H1 (cell line): ENCODE results near the gene SLC31A2. TPM values are rescaled to one million over a fixed set of nuclear protein-coding genes. Genes with fewer than 3 reads are reported as not detected.

Experiments
- CTCF ChIA-PET: fragments of 300-600 bp; sonication (Branson Sonifier 250); formaldehyde crosslinking; loops from one replicate; lab custom pipeline; 2021; ENCODE audit not compliant: partially characterized antibody; lab: Charles Lee
- POLR2A ChIA-PET: fragments of 300-600 bp; sonication (Branson Sonifier 250); formaldehyde crosslinking; loops from one replicate; lab custom pipeline; 2021; ENCODE audit warnings: inconsistent platforms; ENCODE audit not compliant: partially characterized antibody; lab: Charles Lee
- DNase-seq, 2 experiments: peaks; one replicate each; pipeline versions ENCODE4 v3.0.0 to v3.0.0-alpha.2; 2010 to 2022; ENCODE audit warnings: low spot score in 2 of 2, low read depth in 1 of 2, mixed read lengths in 1 of 2
- FAIRE-seq: peaks from 2 replicates; lab custom pipeline; 2011; peaks lifted over from hg19 to GRCh38; lab: Jason Lieb, UNC
- H2AFZ ChIP-seq: 2 replicates; pipeline ENCODE4 v1.8.1; 2012; ENCODE audit warnings: low read length, inconsistent platforms
- H2AK5ac ChIP-seq: 2 replicates; pipeline ENCODE4 v1.6.1; 2013; ENCODE audit warnings: low read depth, low read length
- H2BK120ac ChIP-seq: replicated peaks from 2 replicates; pipeline ENCODE3; 2013; ENCODE audit warnings: low read depth, low read length, inconsistent platforms
- H2BK12ac ChIP-seq: 2 replicates; pipeline ENCODE4 v1.6.1; 2013; ENCODE audit warnings: low read depth, low read length
- H2BK15ac ChIP-seq: 2 replicates; pipeline ENCODE4 v1.6.1; 2013; ENCODE audit warnings: low read length
- H2BK20ac ChIP-seq: 2 replicates; pipeline ENCODE4 v1.6.1; 2013; ENCODE audit warnings: low read length
- H2BK5ac ChIP-seq: 2 replicates; pipeline ENCODE4 v1.6.1; 2013; ENCODE audit warnings: low read depth, low read length
- H3K14ac ChIP-seq: 2 replicates; pipeline ENCODE4 v1.6.1; 2013; ENCODE audit warnings: inconsistent platforms; ENCODE audit not compliant: insufficient read length
- H3K18ac ChIP-seq: 2 replicates; pipeline ENCODE4 v1.6.1; 2013; ENCODE audit warnings: low read length; ENCODE audit errors: extremely low read depth
- H3K23ac ChIP-seq: 2 replicates; pipeline ENCODE4 v1.6.1; 2013; ENCODE audit warnings: inconsistent platforms; ENCODE audit not compliant: insufficient read length
- H3K23me2 ChIP-seq: 2 replicates; pipeline ENCODE4 v1.6.1; 2013; ENCODE audit warnings: low read depth, low read length
- H3K27ac ChIP-seq: 2 replicates; pipeline ENCODE4 v1.6.1; 2011; ENCODE audit warnings: low read depth, low read length, inconsistent platforms
- H3K27me3 ChIP-seq, 4 experiments: replicated peaks in 1 of 4; 1 replicate in 1 of 4; 2 replicates in 3 of 4; pipeline versions ENCODE4 v1.6.1 to v1.8.1; 2011 to 2013; ENCODE audit warnings: low read length in 3 of 4, mild to moderate bottlenecking in 3 of 4, inconsistent platforms in 2 of 4, mixed read lengths in 2 of 4, moderate library complexity in 1 of 4; ENCODE audit not compliant: control insufficient read depth in 3 of 4, insufficient read depth in 3 of 4; ENCODE audit errors: extremely low read depth in 1 of 4
- H3K36me3 ChIP-seq, 4 experiments: 2 replicates each; pipeline versions ENCODE4 v1.6.1 to v1.8.1; 2011 to 2013; ENCODE audit warnings: mild to moderate bottlenecking in 4 of 4, low read length in 3 of 4, moderate library complexity in 2 of 4, control low read depth in 1 of 4, inconsistent platforms in 1 of 4; ENCODE audit not compliant: insufficient read depth in 4 of 4, control insufficient read depth in 2 of 4
- H3K4ac ChIP-seq: replicated peaks from 2 replicates; pipeline ENCODE3; 2013; ENCODE audit warnings: low read length, low read depth, mixed read lengths, inconsistent platforms; ENCODE audit not compliant: insufficient read length
- H3K4me1 ChIP-seq, 4 experiments: replicated peaks in 1 of 4; 1 replicate in 1 of 4; 2 replicates in 3 of 4; pipeline versions ENCODE4 v1.6.1 to v1.8.1; 2011 to 2013; ENCODE audit warnings: low read length in 3 of 4, inconsistent platforms in 2 of 4, mixed read lengths in 1 of 4; ENCODE audit not compliant: insufficient read depth in 4 of 4, control insufficient read depth in 3 of 4
- H3K4me2 ChIP-seq, 2 experiments: 2 replicates each; pipeline versions ENCODE4 v1.6.1 to v1.8.1; 2011 to 2013; ENCODE audit warnings: low read depth in 2 of 2, low read length in 2 of 2, control low read depth in 1 of 2, inconsistent platforms in 1 of 2, mild to moderate bottlenecking in 1 of 2; ENCODE audit not compliant: insufficient read depth in 1 of 2
- H3K4me3 ChIP-seq, 4 experiments: fragments of 200-600, 300-600 bp in 1 of 4; sonication (generic), shearing (Covaris generic), sonication (Bioruptor Twin) in 1 of 4; 2 replicates each; pipeline versions ENCODE4 v1.5.1 to v1.8.1; 2011 to 2016; ENCODE audit warnings: low read length in 4 of 4, low read depth in 3 of 4, control low read depth in 2 of 4, inconsistent platforms in 2 of 4, mild to moderate bottlenecking in 2 of 4, mixed read lengths in 1 of 4, moderate library complexity in 1 of 4; ENCODE audit not compliant: insufficient read depth in 2 of 4; ENCODE audit errors: extremely low read depth in 1 of 4
- H3K56ac ChIP-seq: replicated peaks from 2 replicates; pipeline ENCODE3; 2013; ENCODE audit warnings: low read depth, mild to moderate bottlenecking, mixed read lengths, low read length, inconsistent platforms; ENCODE audit not compliant: insufficient read length
- H3K79me1 ChIP-seq: 2 replicates; pipeline ENCODE4 v1.6.1; 2013; ENCODE audit warnings: low read depth, low read length, control low read depth
- H3K79me2 ChIP-seq, 2 experiments: 2 replicates each; pipeline versions ENCODE4 v1.6.1 to v1.8.1; 2012 to 2013; ENCODE audit warnings: low read length in 2 of 2, mild to moderate bottlenecking in 2 of 2, inconsistent platforms in 1 of 2; ENCODE audit not compliant: insufficient read depth in 2 of 2, control insufficient read depth in 1 of 2
- H3K9ac ChIP-seq, 4 experiments: replicated peaks in 1 of 4; 1 replicate in 1 of 4; 2 replicates in 3 of 4; pipeline versions ENCODE4 v1.6.1 to v1.8.1; 2011 to 2013; ENCODE audit warnings: low read depth in 3 of 4, low read length in 3 of 4, control low read depth in 2 of 4, mild to moderate bottlenecking in 2 of 4, moderate library complexity in 2 of 4, inconsistent platforms in 1 of 4; ENCODE audit errors: extremely low read depth in 1 of 4
- H3K9me3 ChIP-seq, 2 experiments: 2 replicates each; pipeline versions ENCODE4 v1.6.1 to v1.8.1; 2012 to 2013; ENCODE audit warnings: mild to moderate bottlenecking in 2 of 2, moderate library complexity in 2 of 2, control low read depth in 1 of 2, inconsistent platforms in 1 of 2, low read depth in 1 of 2, low read length in 1 of 2, mixed read lengths in 1 of 2; ENCODE audit not compliant: insufficient read depth in 2 of 2
- H4K20me1 ChIP-seq, 2 experiments: replicated peaks in 1 of 2; 2 replicates each; pipeline versions ENCODE3 to v1.8.1; 2011 to 2013; ENCODE audit warnings: inconsistent platforms in 2 of 2, low read length in 2 of 2, mild to moderate bottlenecking in 1 of 2; ENCODE audit not compliant: insufficient read depth in 2 of 2, control insufficient read depth in 1 of 2
- H4K5ac ChIP-seq: 2 replicates; pipeline ENCODE4 v1.6.1; 2013; ENCODE audit warnings: low read length, low read depth, mixed read lengths, inconsistent platforms; ENCODE audit not compliant: insufficient read length
- H4K8ac ChIP-seq: 2 replicates; pipeline ENCODE4 v1.8.0; 2013; ENCODE audit warnings: mild to moderate bottlenecking, moderate library complexity, low read length, inconsistent platforms; ENCODE audit not compliant: insufficient read depth; ENCODE audit errors: extremely low read depth
- H4K91ac ChIP-seq: replicated peaks from 2 replicates; pipeline ENCODE3; 2013; ENCODE audit warnings: low read length, mixed read lengths, inconsistent platforms; ENCODE audit not compliant: insufficient read length
- BCL11A ChIP-seq, 2 experiments: IDR thresholded peaks; one replicate each; pipeline ENCODE4 v1.6.1; 2011; ENCODE audit warnings: low read depth in 2 of 2, low read length in 2 of 2, mild to moderate bottlenecking in 2 of 2
- CEBPB ChIP-seq: IDR thresholded peaks from 2 replicates; pipeline ENCODE4 v1.6.1; 2012; ENCODE audit warnings: low read depth, low read length
- CREB1 ChIP-seq: IDR thresholded peaks from 2 replicates; pipeline ENCODE4 v1.6.1; 2012; ENCODE audit warnings: inconsistent platforms
- SP4 ChIP-seq: IDR thresholded peaks from 2 replicates; pipeline ENCODE4 v1.6.1; 2012; ENCODE audit warnings: low read length, inconsistent platforms
- WGBS, 2 experiments: shearing (Covaris generic) in 1 of 2; methylation state at CpG; one replicate each; pipeline versions ENCODE4 v1.1.6 to v1.1.7; 2013 to 2015; ENCODE audit warnings: low lambda C conversion rate in 2 of 2, mixed read lengths in 2 of 2, inconsistent platforms in 1 of 2, low coverage in 1 of 2, missing lambda C conversion rate in 1 of 2; ENCODE audit not compliant: insufficient replicate concordance in 2 of 2, insufficient coverage in 1 of 2, insufficient read length in 1 of 2; ENCODE audit errors: extremely low coverage in 1 of 2, missing lambda C conversion rate in 1 of 2; 5-methylcytosine and 5-hydroxymethylcytosine counted together
- polyA plus RNA-seq, 7 experiments: library from polyadenylated mRNA; depleted of rRNA in 3 of 7; stranded (reverse) in 5 of 7; unstranded in 2 of 7; fragments of >200 nt in 5 of 7; fragments of 200-250 nt in 2 of 7; gene quantifications; 1 replicate in 5 of 7; 2 replicates in 1 of 7; 4 replicates in 1 of 7; pipeline versions ENCODE4 v1.2.1 to v1.2.3, GENCODE V29; 2011 to 2013; ENCODE audit warnings: missing spikeins in 2 of 7, mixed read lengths in 2 of 7
- total RNA-seq: library from RNA; stranded (reverse); fragmentation: NEBNext Ultra II Directional; extraction: Animal tissue kit (Norgen Biotek cat#: 25700); gene quantifications from 2 replicates; pipeline ENCODE4 v1.2.1, GENCODE V29; 2021

The SLC31A2 gene
- total and polyA plus RNA-seq, 2 of the 8 experiments (the other 6 are each of a cell fraction or from before 2014, with no cell fraction given) = 2.0 to 2.9 TPM

GRCh38 chr9:113173341-113173740 is 22.5 kb downstream of the SLC31A2 start:
- WGBS, 2 experiments = 90% methylated on average over 3 of the region's 3 CpGs; no CpG with 5 or more reads in 1 of the 2 experiments

More at GRCh38 chr9:113173341-113173740, 22.5 kb downstream of the SLC31A2 start:
- no peak overlapping the region for H3K27ac ChIP-seq
- no peaks in the 10 kb centered on the region for H4K20me1 ChIP-seq
- no peak overlapping the region for H2BK120ac ChIP-seq
- ChIA-PET CTCF (interaction anchor here (1.0 to 2.1 kb wide), 4 partner anchors 12 to 251 kb away, joined by 3 to 7 read pairs (median 4); partner anchors contain the start of gene SLC31A2), POLR2A (interaction anchor here (0.9 kb wide), 1 partner anchor 11 kb away, joined by 3 read pairs; no protein-coding TSS in a partner anchor)
- no peaks in the 10 kb centered on the region for H3K79me2 ChIP-seq
- H3K4me3 ChIP-seq = no peak overlapping the region
- no peak overlapping the region for H3K9ac ChIP-seq
- no peak overlapping the region for H2BK12ac ChIP-seq
- H2BK20ac ChIP-seq = no peak overlapping the region
- H2BK5ac ChIP-seq = no peak overlapping the region
- no peak overlapping the region for H3K4ac ChIP-seq
- H3K79me1 ChIP-seq = no peaks in the 10 kb centered on the region
- H4K8ac ChIP-seq = no peak overlapping the region
- H4K91ac ChIP-seq = no peak overlapping the region
- peaks cover 10 to 52% (median 34%) of the 10 kb centered on the region in 4 experiments; a peak in 7 of 8 replicates for H3K36me3 ChIP-seq
- no peaks in the 10 kb centered on the region for H3K9me3 ChIP-seq
- DNase-seq (no peak), FAIRE-seq (no peak)
- no peaks in the 10 kb centered on the region for H3K4me1 ChIP-seq
- no peak overlapping the region for H2AFZ ChIP-seq
- no peak overlapping the region for H3K56ac ChIP-seq
- H3K23ac ChIP-seq = no peak overlapping the region
- no peak overlapping the region for H2AK5ac ChIP-seq
- H3K4me2 ChIP-seq = no peak overlapping the region
- H3K27me3 ChIP-seq = no peaks in the 10 kb centered on the region
- TF ChIP-seq BCL11A (IDR thresholded peaks at IDR 0.05; ENCODE audit: low read depth in 2 of 2, low read length in 2 of 2) = no peak
- TF ChIP-seq CEBPB = no peak
- no peak for TF ChIP-seq SP4
- no peak for TF ChIP-seq CREB1
- TF ChIP-seq, all 59 proteins: peak for 0
- no peak overlapping the region for H3K14ac ChIP-seq
- no peak overlapping the region for H4K5ac ChIP-seq
- H2BK15ac ChIP-seq = no peak overlapping the region
- H3K23me2 ChIP-seq = no peaks in the 10 kb centered on the region
- H3K18ac ChIP-seq = no peak overlapping the region
